B cell (primary cell): ENCODE data around the gene BUB1B. TPM values are rescaled to one million over a fixed set of nuclear protein-coding genes. Genes with fewer than 3 reads are reported as not detected.

ENCODE experiments used
- ATAC-seq: fragments of 200-7000 bp; cut with Tn5 transposase; one replicate; pipeline ENCODE4 v1.10.0; 2021; ENCODE audit warnings: low read depth, mild to moderate bottlenecking, moderate number of reproducible peaks, moderate library complexity
- CTCF ChIA-PET: fragments of 350-600 bp; sonication (Branson Sonifier 250); formaldehyde crosslinking; loops from one replicate; lab custom pipeline; 2021; ENCODE audit warnings: antibody characterized with exemption, inconsistent platforms; lab: Charles Lee
- POLR2A ChIA-PET: fragments of 350-600 bp; sonication (Branson Sonifier 250); formaldehyde crosslinking; loops from one replicate; lab custom pipeline; 2021; ENCODE audit warnings: antibody characterized with exemption; lab: Charles Lee
- DNase-seq: peaks from one replicate; pipeline ENCODE4 v3.0.0; 2013
- H2AFZ ChIP-seq: 2 replicates; pipeline ENCODE4 v1.6.1; 2012; ENCODE audit warnings: mild to moderate bottlenecking, low read depth, low read length; ENCODE audit not compliant: insufficient read depth, poor library complexity, severe bottlenecking
- H3K27ac ChIP-seq, 2 donors: 1 replicate in 1 of 2; 2 replicates in 1 of 2; pipeline ENCODE4 v1.5.1; 2012 to 2013; ENCODE audit warnings: low read length in 2 of 2, mild to moderate bottlenecking in 2 of 2, moderate library complexity in 1 of 2
- H3K27me3 ChIP-seq, 4 experiments: fragments of 200-600 bp in 1 of 4; sonication (generic) in 1 of 4; replicated peaks in 1 of 4; 1 replicate in 2 of 4; 2 replicates in 2 of 4; pipeline versions ENCODE4 v1.6.1 to v1.7.0; 2013 to 2016; ENCODE audit warnings: low read length in 3 of 4, mild to moderate bottlenecking in 2 of 4, mixed read lengths in 1 of 4, moderate library complexity in 1 of 4; ENCODE audit not compliant: insufficient read depth in 4 of 4, control insufficient read depth in 3 of 4; ENCODE audit errors: control extremely low read depth in 1 of 4
- H3K36me3 ChIP-seq, 2 experiments: replicated peaks in 1 of 2; 1 replicate in 1 of 2; 2 replicates in 1 of 2; pipeline versions ENCODE4 v1.6.1 to v1.7.1; 2013; ENCODE audit warnings: low read length in 1 of 2; ENCODE audit not compliant: insufficient read depth in 2 of 2, control insufficient read depth in 1 of 2; ENCODE audit errors: control extremely low read depth in 1 of 2, extremely low read depth in 1 of 2
- H3K4me1 ChIP-seq, 2 donors: fragments of 200-600 bp in 1 of 2; sonication (generic) in 1 of 2; 1 replicate in 1 of 2; 2 replicates in 1 of 2; pipeline versions ENCODE4 v1.5.1 to v1.6.1; 2013 to 2017; ENCODE audit warnings: low read length in 2 of 2; ENCODE audit not compliant: control insufficient read depth in 2 of 2, insufficient read depth in 2 of 2
- H3K4me2 ChIP-seq: replicated peaks from 2 replicates; pipeline ENCODE3; 2012; ENCODE audit warnings: mild to moderate bottlenecking, low read depth, low read length; ENCODE audit not compliant: poor library complexity, severe bottlenecking
- H3K4me3 ChIP-seq, 5 experiments: fragments of 200-600 bp in 1 of 5; sonication (generic) in 1 of 5; 1 replicate in 3 of 5; 2 replicates in 2 of 5; pipeline versions ENCODE4 v1.5.1 to v1.7.0; 2011 to 2016; ENCODE audit warnings: low read length in 4 of 5, mild to moderate bottlenecking in 4 of 5, low read depth in 2 of 5, control low read depth in 1 of 5, moderate library complexity in 1 of 5; ENCODE audit not compliant: insufficient read depth in 1 of 5; ENCODE audit errors: control extremely low read depth in 1 of 5, extremely low read depth in 1 of 5
- H3K79me2 ChIP-seq: fragments of 200-600 bp; sonication (generic); one replicate; pipeline ENCODE4 v1.6.0; 2016; ENCODE audit warnings: low read length; ENCODE audit not compliant: control insufficient read depth, insufficient read depth
- H3K9ac ChIP-seq: fragments of 200-600 bp; sonication (generic); 2 replicates; pipeline ENCODE4 v1.6.1; 2017; ENCODE audit warnings: mild to moderate bottlenecking, low read length, moderate library complexity
- H3K9me3 ChIP-seq, 3 donors: one replicate each; pipeline versions ENCODE4 v1.6.1 to v1.7.1; 2013; ENCODE audit warnings: low read length in 2 of 3; ENCODE audit not compliant: control insufficient read depth in 2 of 3, insufficient read depth in 1 of 3; ENCODE audit errors: control extremely low read depth in 1 of 3
- H4K20me1 ChIP-seq: 2 replicates; pipeline ENCODE4 v1.6.0; 2012; ENCODE audit warnings: mild to moderate bottlenecking, low read length; ENCODE audit not compliant: insufficient read depth, control insufficient read depth, poor library complexity, severe bottlenecking
- H3K27ac Mint-ChIP-seq: one replicate; pipeline ENCODE4 v1.8.0; 2021; ENCODE audit warnings: mixed read lengths
- H3K27me3 Mint-ChIP-seq: one replicate; pipeline ENCODE4 v1.8.0; 2021; ENCODE audit warnings: mixed read lengths
- H3K4me1 Mint-ChIP-seq: one replicate; pipeline ENCODE4 v1.8.0; 2021; ENCODE audit warnings: mixed read lengths
- H3K4me3 Mint-ChIP-seq: one replicate; pipeline ENCODE4 v1.8.0; 2021; ENCODE audit warnings: mixed read lengths
- H3K9me3 Mint-ChIP-seq: one replicate; pipeline ENCODE4 v1.8.0; 2022; ENCODE audit warnings: mixed read lengths; ENCODE audit not compliant: insufficient read depth
- EZH2 ChIP-seq: IDR thresholded peaks from 2 replicates; pipeline ENCODE4 v1.6.1; 2012; ENCODE audit warnings: borderline replicate concordance, low read depth, mild to moderate bottlenecking, moderate library complexity, low read length; ENCODE audit not compliant: insufficient read depth, poor library complexity, severe bottlenecking
- WGBS: methylation state at CpG from one replicate; pipeline ENCODE4 v1.1.5; 2013; ENCODE audit warnings: missing lambda C conversion rate; ENCODE audit not compliant: insufficient coverage; 5-methylcytosine and 5-hydroxymethylcytosine counted together
- intact Hi-C: fragments of 100-400 bp; cut with micrococcal nuclease; formaldehyde crosslinking; loops from one replicate; pipeline ENCODE4 v1.10.0; 2022
- polyA plus RNA-seq: library from polyadenylated mRNA; depleted of rRNA; stranded (reverse); fragments of >200 nt; gene quantifications from 2 replicates; pipeline ENCODE4 v1.2.3, GENCODE V29; 2012
- total RNA-seq, 2 donors: library from RNA; stranded (reverse); fragments of 120-200 nt in 1 of 2; gene quantifications; 1 replicate in 1 of 2; 2 replicates in 1 of 2; pipeline versions ENCODE4 v1.2.3 to v1.2.4, GENCODE V29; 2013 to 2022
- TF ChIP-seq, protein P1 (sequence below): fragments of 200-600 bp; IDR thresholded peaks from one replicate; pipeline ENCODE4 v1.8.0; 2022; ENCODE audit warnings: antibody characterized with exemption, mild to moderate bottlenecking

Gene BUB1B
- total and polyA plus RNA-seq, 2 donors (not counting 1 experiment from before 2014, with no cell fraction given), result 0.70 to 4.4 TPM

DNA sequence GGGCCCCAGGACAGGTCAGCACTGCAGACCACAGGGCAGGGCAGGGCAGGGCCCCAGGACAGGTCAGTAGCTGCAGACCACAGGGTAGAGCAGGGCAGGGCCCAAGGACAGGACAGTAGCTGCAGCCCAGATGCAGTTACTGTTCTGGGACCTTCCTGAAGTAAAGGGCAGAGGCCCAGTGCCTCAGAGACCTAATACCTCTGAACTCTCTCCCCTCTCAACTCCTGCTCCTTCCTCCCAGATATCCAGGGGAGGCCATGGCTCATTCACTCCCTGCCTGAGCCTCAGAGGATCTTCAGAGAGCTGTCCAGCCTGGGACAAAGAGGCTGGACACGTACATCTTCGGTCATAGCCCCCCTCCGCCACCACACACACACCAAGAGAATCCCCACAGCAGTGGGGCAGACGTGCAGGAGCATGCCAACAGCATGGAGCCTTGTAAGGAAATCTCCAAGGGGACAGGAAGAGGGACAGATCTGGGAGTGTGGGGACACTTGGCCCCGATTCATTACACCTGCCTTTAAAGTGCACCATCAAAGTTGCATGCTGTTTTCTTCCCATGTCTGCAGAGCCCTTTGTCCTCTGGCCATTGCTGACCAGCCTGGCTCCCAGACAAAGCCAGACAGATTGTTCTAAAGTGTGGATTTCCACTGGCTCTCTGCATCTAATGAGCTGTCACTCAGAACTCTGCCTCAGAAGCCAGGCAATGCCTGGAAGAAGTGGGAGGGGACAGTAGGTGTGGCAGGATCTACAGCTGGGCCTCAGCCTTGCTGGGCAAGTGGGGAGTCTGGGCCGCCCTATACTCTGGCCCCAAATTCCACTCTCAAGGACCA, 24.2 kb upstream of the BUB1B start:
- Histone ChIP-seq H4K20me1 (no peaks in the 10 kb centered on the region), H3K79me2 (no peaks in the 10 kb centered on the region), H3K36me3 (no peaks in the 10 kb centered on the region), H3K4me3 (no peak overlapping the region), H2AFZ (no peak overlapping the region), H3K27ac (no peak overlapping the region), H3K4me2 (no peak overlapping the region), H3K27me3 (no peaks in the 10 kb centered on the region), H3K9ac (no peak overlapping the region), H3K4me1 (no peaks in the 10 kb centered on the region), H3K9me3 (peaks cover 0 to 3% (median 0%) of the 10 kb centered on the region in 3 donors)
- POLR2A ChIA-PET, result interaction anchor here (0.7 kb wide), 1 partner anchor 11 kb away, joined by 3 read pairs; no protein-coding TSS in a partner anchor
- WGBS, result 100% methylated on average over 1 of the region's 6 CpGs
- no peaks in the 10 kb centered on the region for H3K9me3 Mint-ChIP-seq
- peaks cover 2% of the 10 kb centered on the region for H3K27me3 Mint-ChIP-seq
- no peaks in the 10 kb centered on the region for H3K4me1 Mint-ChIP-seq
- intact Hi-C loops, result no loop called here
- CTCF ChIA-PET, result no interaction called here
- H3K4me3 Mint-ChIP-seq, result no peak overlapping the region
- DNase-seq (no peak), ATAC-seq (no peak)
- H3K27ac Mint-ChIP-seq, result no peak overlapping the region
- no peak for TF ChIP-seq EZH2
- TF ChIP-seq, protein P1, sequence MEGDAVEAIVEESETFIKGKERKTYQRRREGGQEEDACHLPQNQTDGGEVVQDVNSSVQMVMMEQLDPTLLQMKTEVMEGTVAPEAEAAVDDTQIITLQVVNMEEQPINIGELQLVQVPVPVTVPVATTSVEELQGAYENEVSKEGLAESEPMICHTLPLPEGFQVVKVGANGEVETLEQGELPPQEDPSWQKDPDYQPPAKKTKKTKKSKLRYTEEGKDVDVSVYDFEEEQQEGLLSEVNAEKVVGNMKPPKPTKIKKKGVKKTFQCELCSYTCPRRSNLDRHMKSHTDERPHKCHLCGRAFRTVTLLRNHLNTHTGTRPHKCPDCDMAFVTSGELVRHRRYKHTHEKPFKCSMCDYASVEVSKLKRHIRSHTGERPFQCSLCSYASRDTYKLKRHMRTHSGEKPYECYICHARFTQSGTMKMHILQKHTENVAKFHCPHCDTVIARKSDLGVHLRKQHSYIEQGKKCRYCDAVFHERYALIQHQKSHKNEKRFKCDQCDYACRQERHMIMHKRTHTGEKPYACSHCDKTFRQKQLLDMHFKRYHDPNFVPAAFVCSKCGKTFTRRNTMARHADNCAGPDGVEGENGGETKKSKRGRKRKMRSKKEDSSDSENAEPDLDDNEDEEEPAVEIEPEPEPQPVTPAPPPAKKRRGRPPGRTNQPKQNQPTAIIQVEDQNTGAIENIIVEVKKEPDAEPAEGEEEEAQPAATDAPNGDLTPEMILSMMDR, result no peak
